Kidney (tissue), 14 donors: ENCODE measurements around the gene SGCD. TPM values are rescaled to one million over a fixed set of nuclear protein-coding genes. Genes with fewer than 3 reads are reported as not detected.
A peak's percentile ranks its signal among the peaks of the same experiment; 100 is the strongest.

Experiments used
- DNase-seq, 5 donors: peaks; one replicate each; pipeline ENCODE4 v3.0.0-alpha.2; 2013 to 2020
- FAIRE-seq: peaks from 2 replicates; lab custom pipeline; 2012; peaks lifted over from hg19 to GRCh38; lab: Jason Lieb, UNC
- H3K27ac ChIP-seq, 2 donors: one replicate each; pipeline ENCODE4 v1.7.0; 2013; ENCODE audit warnings: low read depth in 2 of 2, low read length in 2 of 2, inconsistent platforms in 1 of 2
- H3K27me3 ChIP-seq: one replicate; pipeline ENCODE4 v1.7.1; 2013; ENCODE audit warnings: low read length, inconsistent platforms; ENCODE audit not compliant: control insufficient read depth, insufficient read depth
- H3K36me3 ChIP-seq, 3 donors: one replicate each; pipeline versions ENCODE4 v1.7.0 to v1.7.1; 2013; ENCODE audit warnings: low read length in 3 of 3, control low read depth in 1 of 3, inconsistent platforms in 1 of 3; ENCODE audit not compliant: insufficient read depth in 3 of 3, control insufficient read depth in 2 of 3
- H3K4me1 ChIP-seq, 3 donors: one replicate each; pipeline versions ENCODE4 v1.7.0 to v1.7.1; 2013; ENCODE audit warnings: low read length in 3 of 3, inconsistent platforms in 1 of 3, low read depth in 1 of 3; ENCODE audit not compliant: control insufficient read depth in 2 of 3, insufficient read depth in 2 of 3
- H3K4me3 ChIP-seq, 3 donors: one replicate each; pipeline versions ENCODE4 v1.7.0 to v1.8.1; 2013; ENCODE audit warnings: low read length in 3 of 3, control low read depth in 1 of 3, inconsistent platforms in 1 of 3
- H3K9ac ChIP-seq, 3 donors: one replicate each; pipeline versions ENCODE4 v1.7.0 to v1.7.1; 2013; ENCODE audit warnings: low read length in 3 of 3, control low read depth in 1 of 3, inconsistent platforms in 1 of 3
- H3K9me3 ChIP-seq, 3 donors: one replicate each; pipeline versions ENCODE4 v1.7.0 to v1.7.1; 2013; ENCODE audit warnings: low read length in 3 of 3, control low read depth in 1 of 3, inconsistent platforms in 1 of 3; ENCODE audit not compliant: control insufficient read depth in 2 of 3, insufficient read depth in 1 of 3
- intact Hi-C: fragments of 100-400 bp; cut with DNase I; formaldehyde crosslinking; loops from one replicate; pipeline ENCODE4 v1.11.1; 2022
- polyA plus RNA-seq: library from polyadenylated mRNA; stranded (reverse); fragments of 350-450 nt; fragmentation: Illumina TruSeq; extraction: RNeasy Lipid Tissue Mini Kit (QIAGEN cat#74804); gene quantifications from one replicate; pipeline ENCODE4 v1.2.3, GENCODE V29; 2014; ENCODE audit warnings: low read depth, low replicate concordance; ENCODE audit not compliant: insufficient read depth
- total RNA-seq: library from RNA; stranded (reverse); fragmentation: NEBNext Ultra II Directional; extraction: Animal tissue kit (Norgen Biotek cat#: 25700); gene quantifications from one replicate; pipeline ENCODE4 v1.2.1, GENCODE V29; 2021
- TF ChIP-seq, protein P1 (sequence below): IDR thresholded peaks from 3 replicates; pipeline ENCODE4 v1.5.1; 2012; ENCODE audit warnings: mild to moderate bottlenecking, moderate library complexity, borderline replicate concordance; ENCODE audit not compliant: insufficient read depth; ENCODE audit errors: extremely low read depth
- donor health status: control.
- donor health status: control.
- donor health status: control.
- donor health status: control.
- donor health status: control.
- donor health status: DM: yes; HTN: yes; CAD: no.
- donor health status: Normal renal cell carcinoma (clear cell type).

Gene SGCD
- total and polyA plus RNA-seq, 2 donors from 2014 or later, result 0.99 to 2.7 TPM

DNA sequence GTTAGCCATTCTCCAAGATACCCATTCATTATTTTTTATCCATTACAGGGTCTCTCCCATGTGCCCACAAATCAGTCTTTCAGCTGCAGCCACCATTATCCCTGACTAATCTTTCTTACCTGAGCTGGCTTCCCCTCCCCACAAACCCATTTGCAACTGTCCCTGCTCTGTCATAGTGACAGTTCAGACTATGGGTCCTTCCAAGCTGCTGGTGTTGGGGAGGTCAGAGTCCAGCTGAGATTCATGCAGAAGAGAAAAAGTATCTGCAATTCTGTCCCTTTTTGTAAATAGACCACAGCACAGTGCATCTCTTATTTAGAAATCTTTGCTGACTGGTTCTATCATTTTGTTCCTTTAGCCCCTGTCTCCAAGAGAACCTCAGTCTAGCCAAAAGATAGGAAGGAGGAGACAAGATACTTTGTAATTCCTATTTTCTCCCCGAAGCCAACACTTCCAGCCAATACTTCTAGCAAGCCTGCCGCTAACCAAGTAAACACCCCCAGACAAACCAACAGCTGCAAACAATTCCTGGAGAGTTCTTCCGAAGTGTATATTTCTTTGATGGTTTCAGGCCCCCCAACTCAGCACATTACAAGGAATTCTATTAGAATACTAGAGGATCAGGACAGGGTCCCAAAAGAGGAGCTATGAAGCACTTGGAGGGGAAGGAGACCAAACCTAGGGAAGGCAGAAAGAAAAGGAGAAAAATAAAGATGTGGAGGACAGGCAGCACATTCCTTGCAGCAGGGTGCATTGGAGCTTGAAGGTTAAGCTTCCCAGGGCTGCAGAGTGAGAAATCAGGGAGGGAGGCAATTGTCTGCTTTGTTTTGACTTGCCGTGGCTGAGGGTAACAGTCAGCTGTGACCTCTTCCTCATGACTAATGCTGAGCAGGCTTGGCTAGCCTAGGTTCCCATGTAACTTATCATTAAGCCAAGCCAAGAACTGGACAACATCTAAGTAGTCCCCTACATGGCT lies 148.5 kb downstream of the SGCD start:
- Histone ChIP-seq H3K36me3 (no peaks in the 10 kb centered on the region), H3K27ac (no peak overlapping the region), H3K27me3 (no peaks in the 10 kb centered on the region), H3K9ac (no peak overlapping the region), H3K9me3 (no peaks in the 10 kb centered on the region), H3K4me3 (no peak overlapping the region), H3K4me1 (peaks cover 0 to 3% (median 0%) of the 10 kb centered on the region in 3 donors)
- intact Hi-C loops, result no loop called here
- TF ChIP-seq, protein P1, sequence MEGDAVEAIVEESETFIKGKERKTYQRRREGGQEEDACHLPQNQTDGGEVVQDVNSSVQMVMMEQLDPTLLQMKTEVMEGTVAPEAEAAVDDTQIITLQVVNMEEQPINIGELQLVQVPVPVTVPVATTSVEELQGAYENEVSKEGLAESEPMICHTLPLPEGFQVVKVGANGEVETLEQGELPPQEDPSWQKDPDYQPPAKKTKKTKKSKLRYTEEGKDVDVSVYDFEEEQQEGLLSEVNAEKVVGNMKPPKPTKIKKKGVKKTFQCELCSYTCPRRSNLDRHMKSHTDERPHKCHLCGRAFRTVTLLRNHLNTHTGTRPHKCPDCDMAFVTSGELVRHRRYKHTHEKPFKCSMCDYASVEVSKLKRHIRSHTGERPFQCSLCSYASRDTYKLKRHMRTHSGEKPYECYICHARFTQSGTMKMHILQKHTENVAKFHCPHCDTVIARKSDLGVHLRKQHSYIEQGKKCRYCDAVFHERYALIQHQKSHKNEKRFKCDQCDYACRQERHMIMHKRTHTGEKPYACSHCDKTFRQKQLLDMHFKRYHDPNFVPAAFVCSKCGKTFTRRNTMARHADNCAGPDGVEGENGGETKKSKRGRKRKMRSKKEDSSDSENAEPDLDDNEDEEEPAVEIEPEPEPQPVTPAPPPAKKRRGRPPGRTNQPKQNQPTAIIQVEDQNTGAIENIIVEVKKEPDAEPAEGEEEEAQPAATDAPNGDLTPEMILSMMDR, result no peak
- FAIRE-seq, result no peak
- peak in 4 of 5 donors; percentile 73 to 90 (median 83) for DNase-seq

DNA sequence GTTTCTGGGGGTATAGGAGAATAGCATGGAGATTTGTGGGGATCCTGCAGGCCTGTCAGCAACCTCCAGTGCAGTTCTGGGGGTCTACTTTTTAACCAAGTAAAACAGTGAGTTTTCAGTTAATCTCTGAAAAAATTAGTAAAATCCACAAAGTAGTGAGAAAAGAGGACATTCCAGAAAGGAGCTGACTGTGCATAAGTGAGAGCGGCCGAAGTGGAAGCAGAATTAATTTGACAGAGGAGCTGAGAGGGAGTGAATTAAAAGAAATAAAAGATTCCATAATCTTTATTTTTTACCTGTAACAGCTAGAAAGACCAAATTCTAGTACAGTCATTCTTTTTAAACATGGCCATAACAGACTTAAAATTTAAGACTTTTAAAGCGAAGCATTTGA lies 149.2 kb downstream of the SGCD start:
- TF ChIP-seq, protein P1, result no peak
- H3K27ac ChIP-seq, result no peak overlapping the region
- H3K27me3 ChIP-seq, result no peaks in the 10 kb centered on the region
- FAIRE-seq (no peak), DNase-seq (no peak)
- H3K4me3 ChIP-seq, result no peak overlapping the region
- H3K9me3 ChIP-seq, result no peaks in the 10 kb centered on the region
- no peak overlapping the region for H3K9ac ChIP-seq
- no peaks in the 10 kb centered on the region for H3K36me3 ChIP-seq
- H3K4me1 ChIP-seq, result peaks cover 0 to 3% (median 0%) of the 10 kb centered on the region in 3 donors
- intact Hi-C loops, result no loop called here

DNA sequence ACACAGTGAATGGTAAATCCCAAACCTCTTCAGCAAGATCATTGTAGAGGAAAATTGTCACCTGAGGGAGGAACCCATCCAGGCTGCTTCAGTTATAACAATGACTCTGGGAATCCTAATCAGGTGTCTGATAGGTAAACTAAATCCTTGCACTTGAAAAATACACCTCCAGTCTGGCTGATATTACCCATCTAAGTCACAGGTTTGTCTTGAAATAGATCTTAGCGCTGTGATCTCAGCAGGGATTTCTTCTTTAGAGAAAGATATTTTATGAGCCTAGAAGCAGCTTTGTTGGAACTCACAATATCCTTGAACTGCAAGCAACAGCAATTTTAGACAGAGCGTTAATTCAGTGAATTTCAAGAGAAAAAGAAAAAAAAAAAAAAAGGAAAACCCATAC lies 149.7 kb downstream of the SGCD start:
- DNase-seq, result no peak
- Histone ChIP-seq H3K4me3 (no peak overlapping the region), H3K36me3 (no peaks in the 10 kb centered on the region), H3K27me3 (no peaks in the 10 kb centered on the region), H3K9ac (no peak overlapping the region), H3K9me3 (no peaks in the 10 kb centered on the region), H3K4me1 (peaks cover 0 to 3% (median 0%) of the 10 kb centered on the region in 3 donors), H3K27ac (no peak overlapping the region)
- intact Hi-C loops, result no loop called here
- no peak for FAIRE-seq
- TF ChIP-seq, protein P1, result no peak
